Endothelial cell (in vitro differentiated cells): Measurements from ENCODE around the gene KNDC1. TPM values are rescaled to one million over a fixed set of nuclear protein-coding genes. Genes with fewer than 3 reads are reported as not detected.

Source experiments
- DNase-seq: peaks from one replicate; pipeline ENCODE4 v3.0.0; 2021; ENCODE audit warnings: low spot score
- H3K27ac Mint-ChIP-seq: one replicate; pipeline ENCODE4 v1.8.0; 2021; ENCODE audit warnings: mixed read lengths, inconsistent platforms; ENCODE audit not compliant: unreplicated experiment
- H3K27me3 Mint-ChIP-seq: one replicate; pipeline ENCODE4 v1.8.0; 2021; ENCODE audit warnings: mild to moderate bottlenecking, moderate library complexity, mixed read lengths, inconsistent platforms; ENCODE audit not compliant: unreplicated experiment
- H3K36me3 Mint-ChIP-seq: one replicate; pipeline ENCODE4 v1.8.0; 2021; ENCODE audit warnings: mild to moderate bottlenecking, low read depth, mixed read lengths, inconsistent platforms; ENCODE audit not compliant: unreplicated experiment
- H3K4me1 Mint-ChIP-seq: one replicate; pipeline ENCODE4 v1.8.0; 2021; ENCODE audit warnings: mild to moderate bottlenecking, mixed read lengths, inconsistent platforms; ENCODE audit not compliant: unreplicated experiment
- H3K4me3 Mint-ChIP-seq: one replicate; pipeline ENCODE4 v1.8.0; 2021; ENCODE audit warnings: mild to moderate bottlenecking, mixed read lengths, inconsistent platforms; ENCODE audit not compliant: unreplicated experiment
- H3K9me3 Mint-ChIP-seq: one replicate; pipeline ENCODE4 v1.8.0; 2021; ENCODE audit warnings: mixed read lengths, inconsistent platforms; ENCODE audit not compliant: unreplicated experiment
- CTCF ChIP-seq: fragments of 200-600 bp; sonication (generic); IDR thresholded peaks from one replicate; pipeline ENCODE4 v1.5.0; 2021; ENCODE audit warnings: antibody characterized with exemption; ENCODE audit not compliant: unreplicated experiment
- total RNA-seq: library from RNA; stranded (reverse); fragmentation: NEBNext Ultra II Directional; extraction: Animal tissue kit (Norgen Biotek cat#: 25700); gene quantifications from one replicate; pipeline ENCODE4 v1.2.1, GENCODE V29; 2021; ENCODE audit not compliant: unreplicated experiment

Gene KNDC1
- total RNA-seq, 1 donor from 2014 or later: 1.3 TPM

- no peak for DNase-seq
- TF ChIP-seq CTCF: no peak
- no peaks in the 10 kb centered on the region for H3K9me3 Mint-ChIP-seq
- no peaks in the 10 kb centered on the region for H3K36me3 Mint-ChIP-seq
- no peak overlapping the region for H3K27ac Mint-ChIP-seq
- H3K4me3 Mint-ChIP-seq: no peak overlapping the region
- H3K27me3 Mint-ChIP-seq: no peaks in the 10 kb centered on the region
- H3K4me1 Mint-ChIP-seq: no peaks in the 10 kb centered on the region
Observed at GRCh38 chr10:133156674-133157579, 3.1 kb upstream of the KNDC1 start.

DNA sequence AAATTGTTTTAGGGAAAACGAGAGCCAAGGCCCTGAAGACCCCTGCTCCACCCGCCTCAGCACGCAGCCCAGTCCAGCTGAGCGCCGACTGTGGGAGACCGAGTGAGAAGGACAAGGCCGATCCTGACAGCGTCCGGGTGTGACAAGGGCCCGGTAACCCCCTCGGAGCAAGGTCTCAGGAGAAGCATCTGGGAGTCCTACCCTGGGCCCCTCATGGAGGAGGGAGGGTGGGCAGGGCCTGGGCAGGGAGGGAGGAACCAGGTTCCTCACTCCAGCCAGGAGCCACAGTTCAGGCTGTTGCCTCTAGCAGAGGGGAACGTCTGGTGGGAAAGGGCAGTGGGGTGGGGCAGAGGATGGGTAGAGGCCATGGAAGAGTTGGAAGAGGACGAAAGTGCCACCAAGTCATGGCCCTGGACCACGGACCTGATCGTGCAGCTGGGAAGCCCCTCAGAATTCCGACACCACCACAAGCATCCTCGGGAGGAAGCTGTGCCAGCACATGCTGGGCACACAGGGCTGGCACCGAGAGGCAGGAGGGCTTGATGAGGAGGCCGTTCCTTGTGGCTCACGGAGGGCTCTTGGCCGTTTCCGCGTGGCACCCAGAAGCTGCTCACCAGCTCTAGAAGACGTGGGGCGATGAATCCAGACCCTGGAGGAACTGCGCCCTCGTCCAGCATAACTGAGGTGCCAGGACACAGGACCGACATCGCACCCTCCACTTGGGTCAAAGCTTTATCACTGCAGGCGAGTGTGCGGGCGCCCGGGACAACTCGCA is 2.2 kb upstream of the KNDC1 start:
- peaks cover 2% of the 10 kb centered on the region for H3K27me3 Mint-ChIP-seq
- H3K27ac Mint-ChIP-seq: no peak overlapping the region
- no peaks in the 10 kb centered on the region for H3K9me3 Mint-ChIP-seq
- no peaks in the 10 kb centered on the region for H3K4me1 Mint-ChIP-seq
- H3K4me3 Mint-ChIP-seq: no peak overlapping the region
- TF ChIP-seq CTCF: no peak
- DNase-seq: no peak
- no peaks in the 10 kb centered on the region for H3K36me3 Mint-ChIP-seq

DNA sequence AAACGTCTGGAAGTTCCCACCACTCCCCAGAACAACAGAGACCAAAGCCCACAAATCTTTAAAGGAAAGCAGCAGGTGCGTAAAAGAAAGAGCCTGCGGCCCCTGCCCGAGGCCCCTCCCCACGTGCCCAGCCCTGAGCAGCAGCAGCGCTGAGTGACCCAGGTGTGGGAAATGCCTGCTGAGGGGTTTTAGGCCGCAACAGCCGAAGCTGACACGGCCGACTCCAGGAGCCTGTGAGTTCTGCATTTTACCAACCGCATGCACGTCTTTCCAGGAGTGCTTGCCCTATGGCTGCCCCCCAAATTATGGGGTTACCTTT is 1.6 kb upstream of the KNDC1 start:
- H3K27me3 Mint-ChIP-seq: peaks cover 3% of the 10 kb centered on the region
- no peak overlapping the region for H3K27ac Mint-ChIP-seq
- no peak for TF ChIP-seq CTCF
- H3K9me3 Mint-ChIP-seq: no peaks in the 10 kb centered on the region
- no peaks in the 10 kb centered on the region for H3K36me3 Mint-ChIP-seq
- H3K4me1 Mint-ChIP-seq: no peaks in the 10 kb centered on the region
- no peak overlapping the region for H3K4me3 Mint-ChIP-seq
- no peak for DNase-seq

DNA sequence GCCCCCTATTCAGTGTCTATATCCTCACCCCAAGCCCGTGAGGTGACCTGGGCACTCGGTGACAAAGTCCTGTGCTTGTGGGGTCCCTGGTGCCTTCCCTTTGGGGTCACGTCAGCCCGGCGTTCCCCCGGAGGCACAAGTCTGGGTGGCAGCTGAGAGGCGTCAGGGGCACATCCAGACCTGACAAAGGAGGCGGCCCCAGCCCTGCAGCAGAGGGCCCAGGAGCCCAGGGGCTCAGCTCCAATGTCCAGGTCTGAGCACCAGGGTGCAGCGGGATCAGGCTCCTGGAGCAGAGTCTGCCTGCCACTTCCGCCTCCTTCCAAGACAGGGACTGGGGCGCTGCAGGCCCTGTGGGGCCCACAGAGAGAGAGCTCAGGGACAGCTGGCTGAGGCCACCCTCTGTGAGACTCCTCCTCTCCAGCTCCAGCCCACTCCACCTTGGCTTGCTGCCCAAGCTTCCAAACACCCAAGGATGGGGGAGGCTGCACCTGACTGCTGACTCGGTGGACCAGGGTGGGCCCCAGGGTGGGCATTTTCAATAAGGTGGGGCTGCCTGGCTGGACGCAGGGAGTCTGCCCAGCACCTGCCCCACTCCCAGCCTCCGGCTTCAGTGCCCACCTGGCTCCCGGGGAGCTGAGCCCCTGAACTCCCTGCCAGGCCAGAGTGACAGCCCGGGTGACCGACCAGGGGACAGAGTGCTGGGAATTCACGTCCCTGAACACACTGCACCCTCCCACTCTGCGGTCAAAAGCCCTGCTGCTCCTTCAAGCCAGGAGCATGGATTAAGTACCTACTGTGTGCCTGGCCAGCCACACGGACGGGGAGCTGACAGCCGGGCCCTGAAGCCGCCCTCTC is 1.0 kb upstream of the KNDC1 start:
- no peaks in the 10 kb centered on the region for H3K4me1 Mint-ChIP-seq
- H3K4me3 Mint-ChIP-seq: no peak overlapping the region
- no peaks in the 10 kb centered on the region for H3K9me3 Mint-ChIP-seq
- TF ChIP-seq CTCF: no peak
- no peaks in the 10 kb centered on the region for H3K36me3 Mint-ChIP-seq
- H3K27me3 Mint-ChIP-seq: peaks cover 3% of the 10 kb centered on the region
- no peak overlapping the region for H3K27ac Mint-ChIP-seq
- DNase-seq: no peak
